K562 treated with DMSO at 1 percent for 12 hours (cell line): Measurements from ENCODE around the gene IL4R. TPM values are rescaled to one million over a fixed set of nuclear protein-coding genes. Genes with fewer than 3 reads are reported as not detected.

Source experiments
- total RNA-seq: library from RNA; unstranded; fragments of 300-600 nt; gene quantifications from 2 replicates; pipeline ENCODE4 v1.2.3, GENCODE V29; 2022; ENCODE audit not compliant: insufficient read depth

IL4R gene
- 1.3 and 3.8 TPM in 2 replicates for total RNA-seq

DNA sequence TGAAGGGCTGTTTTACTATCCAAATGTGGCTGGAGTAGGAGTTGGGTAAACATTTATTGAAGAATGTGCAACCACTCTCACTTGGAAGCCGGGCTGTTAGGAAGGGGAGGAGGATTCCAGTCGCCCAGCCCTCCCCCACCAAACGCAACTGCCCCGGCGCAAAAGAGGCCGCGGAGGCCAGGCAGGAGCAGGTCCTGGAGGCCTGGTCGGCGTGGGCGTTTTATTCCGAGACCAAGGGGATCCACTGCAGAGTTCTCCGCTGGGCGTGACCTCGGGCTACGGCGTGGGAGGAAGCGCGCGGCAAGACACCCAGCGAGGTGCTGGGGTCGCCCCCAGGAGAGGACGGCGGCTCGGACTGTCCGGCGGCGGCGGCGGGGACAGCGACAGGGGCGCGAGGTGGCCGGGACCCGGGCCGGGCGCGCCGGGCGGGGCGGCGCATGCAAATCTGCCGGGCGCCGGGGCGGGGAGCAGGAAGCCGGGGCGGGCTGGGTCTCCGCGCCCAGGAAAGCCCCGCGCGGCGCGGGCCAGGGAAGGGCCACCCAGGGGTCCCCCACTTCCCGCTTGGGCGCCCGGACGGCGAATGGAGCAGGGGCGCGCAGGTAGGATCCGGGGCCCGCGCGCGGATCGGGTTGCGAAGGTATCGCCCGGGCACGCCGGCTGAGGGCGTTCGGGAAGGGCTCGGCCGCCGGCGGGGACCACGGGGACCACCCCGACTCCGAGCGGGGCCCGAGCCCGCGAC is at the start of gene IL4R:
Gene IL4R, plus strand, starts transcription at position 553 of the 739 bp plus-strand sequence. CDS start 26,230 bp downstream, outside the sequence.

DNA sequence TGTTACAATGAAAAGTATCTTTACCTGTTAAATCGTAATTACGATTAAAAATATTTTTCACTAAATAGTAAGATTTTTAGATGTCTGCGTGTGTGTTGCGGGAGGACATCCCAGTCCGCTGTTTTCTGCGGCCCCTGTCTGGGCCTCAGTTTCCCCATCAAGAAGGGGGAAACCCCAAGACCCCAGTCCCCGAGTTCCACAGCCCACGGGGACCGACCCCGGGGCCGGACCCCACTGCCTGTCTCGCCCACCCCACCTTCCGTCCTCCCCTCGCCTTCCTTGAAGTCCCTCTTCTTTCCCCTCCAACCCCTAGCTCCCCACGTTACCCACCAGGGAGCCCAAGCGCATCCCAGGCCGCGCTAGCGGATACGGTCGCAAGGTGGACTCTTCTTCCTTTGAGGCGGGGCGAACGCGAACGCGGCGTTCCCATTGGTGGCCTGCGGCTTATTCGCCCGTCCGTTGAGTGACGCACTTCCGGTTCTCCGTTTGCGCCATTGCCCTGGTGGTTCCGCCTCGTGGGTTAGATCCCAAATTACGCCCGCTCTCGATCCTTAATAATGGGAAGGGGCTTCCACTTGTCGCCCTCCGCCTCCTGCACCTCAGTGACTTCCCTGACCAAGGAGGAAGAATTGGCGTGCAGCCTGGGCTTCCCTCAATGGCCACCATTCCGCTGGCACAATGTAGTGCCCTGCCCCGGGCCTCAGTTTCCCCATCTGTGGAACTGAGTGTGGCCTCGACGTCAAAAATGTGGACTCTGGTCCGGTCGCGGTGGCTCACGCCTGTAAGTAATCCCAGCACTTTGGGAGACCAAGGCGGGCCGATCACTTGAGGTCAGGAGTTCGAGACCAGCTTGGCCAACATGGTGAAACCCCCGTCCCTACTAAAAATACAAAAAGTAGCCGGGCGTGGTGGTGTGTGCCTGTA is 45.1 kb upstream of the IL4R start, which contains the start of gene NSMCE1:
Gene NSMCE1, minus strand, starts transcription at position 397 of the 924 bp plus-strand sequence. CDS start 11,202 bp downstream, outside the sequence.

DNA sequence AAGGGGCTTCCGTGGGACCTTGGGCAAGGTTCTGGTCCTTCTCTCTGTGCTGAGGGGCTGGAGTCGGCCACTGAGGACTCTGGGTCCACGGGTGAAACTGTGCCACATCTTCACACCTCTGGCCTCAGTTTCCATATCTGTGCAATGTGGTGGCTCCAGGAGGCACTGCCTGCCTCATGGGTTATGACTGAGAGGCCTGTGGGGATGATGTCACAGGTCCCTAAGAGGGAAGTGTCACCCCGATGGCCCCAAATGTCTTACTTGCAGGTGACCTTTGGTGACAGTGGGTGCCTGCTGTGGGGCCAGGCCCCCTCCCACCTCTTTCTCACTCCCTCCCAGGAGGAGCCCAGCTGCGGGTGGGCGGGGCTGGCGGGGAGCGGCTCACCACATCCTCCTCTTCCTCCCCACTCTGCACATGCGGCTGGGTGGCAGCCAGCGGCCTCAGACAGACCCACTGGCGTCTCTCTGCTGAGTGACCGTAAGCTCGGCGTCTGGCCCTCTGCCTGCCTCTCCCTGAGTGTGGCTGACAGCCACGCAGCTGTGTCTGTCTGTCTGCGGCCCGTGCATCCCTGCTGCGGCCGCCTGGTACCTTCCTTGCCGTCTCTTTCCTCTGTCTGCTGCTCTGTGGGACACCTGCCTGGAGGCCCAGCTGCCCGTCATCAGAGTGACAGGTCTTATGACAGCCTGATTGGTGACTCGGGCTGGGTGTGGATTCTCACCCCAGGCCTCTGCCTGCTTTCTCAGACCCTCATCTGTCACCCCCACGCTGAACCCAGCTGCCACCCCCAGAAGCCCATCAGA is 88.2 kb downstream of the IL4R start, which contains the start of gene IL21R:
Gene IL21R, plus strand, starts transcription at position 407 of the 801 bp plus-strand sequence. CDS start 27,898 bp downstream, outside the sequence.

Other genes with a start within 250 kb of the IL4R start
- gene C16orf82, start 247.0 kb upstream of the IL4R start, total RNA-seq, result not detected in 2 replicates
- gene KDM8, start 110.4 kb upstream of the IL4R start, total RNA-seq, result 2.5 and 4.2 TPM in 2 replicates
- 41.5 and 47.8 TPM in 2 replicates for gene NSMCE1, start 45.2 kb upstream of the IL4R start, total RNA-seq
- gene IL21R, start 88.2 kb downstream of the IL4R start, total RNA-seq, result 2.0 and 2.2 TPM in 2 replicates
- gene GTF3C1, start 235.9 kb downstream of the IL4R start, total RNA-seq, result 74.9 and 88.8 TPM in 2 replicates
- gene KATNIP, start 236.2 kb downstream of the IL4R start, total RNA-seq, result 3.9 and 12.5 TPM in 2 replicates